Common myeloid progenitor, CD34-positive (primary cell): Measurements from ENCODE around the gene ZNF839.
"Not testable (repeated sequence)": the region's sequence is repeated elsewhere in the genome, so short reads cannot be mapped to it uniquely, and the experiment has no call there.

Source experiments
- CTCF ChIA-PET: fragments of 350-600 bp; sonication (Branson Sonifier 250); formaldehyde crosslinking; loops from one replicate; lab custom pipeline; 2021; ENCODE audit warnings: antibody characterized with exemption; lab: Charles Lee
- POLR2A ChIA-PET: fragments of 350-600 bp; sonication (Branson Sonifier 250); formaldehyde crosslinking; loops from one replicate; lab custom pipeline; 2021; ENCODE audit warnings: antibody characterized with exemption; lab: Charles Lee
- DNase-seq, 3 donors: peaks; one replicate each; pipeline versions ENCODE4 v3.0.0 to v3.0.0-alpha.2; 2013
- H3K27ac ChIP-seq, 2 experiments: 1 replicate in 1 of 2; 2 replicates in 1 of 2; pipeline ENCODE4 v1.7.0; 2013; ENCODE audit warnings: inconsistent platforms in 2 of 2, low read length in 2 of 2, mild to moderate bottlenecking in 2 of 2, low read depth in 1 of 2, moderate library complexity in 1 of 2; ENCODE audit not compliant: severe bottlenecking in 2 of 2, insufficient read depth in 1 of 2, poor library complexity in 1 of 2
- H3K27me3 ChIP-seq, 5 experiments: replicated peaks in 2 of 5; 1 replicate in 3 of 5; 2 replicates in 2 of 5; pipeline versions ENCODE4 v1.6.1 to v1.7.0; 2013; ENCODE audit warnings: low read length in 4 of 5, mild to moderate bottlenecking in 2 of 5, moderate library complexity in 2 of 5, inconsistent platforms in 1 of 5; ENCODE audit not compliant: insufficient read depth in 5 of 5, control insufficient read depth in 4 of 5
- H3K36me3 ChIP-seq, 4 experiments: 1 replicate in 2 of 4; 2 replicates in 2 of 4; pipeline versions ENCODE4 v1.6.1 to v1.7.0; 2013; ENCODE audit warnings: low read length in 3 of 4, control low read depth in 1 of 4, mild to moderate bottlenecking in 1 of 4; ENCODE audit not compliant: control insufficient read depth in 4 of 4, insufficient read depth in 4 of 4
- H3K4me1 ChIP-seq, 4 experiments: 1 replicate in 3 of 4; 2 replicates in 1 of 4; pipeline versions ENCODE4 v1.6.1 to v1.7.1; 2013; ENCODE audit warnings: low read length in 3 of 4, mild to moderate bottlenecking in 3 of 4, control low read depth in 1 of 4, inconsistent platforms in 1 of 4, moderate library complexity in 1 of 4; ENCODE audit not compliant: control insufficient read depth in 4 of 4, insufficient read depth in 4 of 4; ENCODE audit errors: control extremely low read depth in 1 of 4
- H3K4me3 ChIP-seq, 7 experiments: 1 replicate in 4 of 7; 2 replicates in 3 of 7; pipeline versions ENCODE4 v1.5.1 to v1.7.0; 2013; ENCODE audit warnings: mild to moderate bottlenecking in 7 of 7, low read length in 6 of 7, moderate library complexity in 6 of 7, inconsistent platforms in 2 of 7, low read depth in 2 of 7, control low read depth in 1 of 7; ENCODE audit not compliant: insufficient read depth in 4 of 7, control insufficient read depth in 1 of 7; ENCODE audit errors: extremely low read depth in 1 of 7
- H3K9me3 ChIP-seq, 5 experiments: 1 replicate in 4 of 5; 2 replicates in 1 of 5; pipeline versions ENCODE4 v1.6.1 to v1.7.1; 2013; ENCODE audit warnings: low read length in 4 of 5, mild to moderate bottlenecking in 2 of 5, inconsistent platforms in 1 of 5, low read depth in 1 of 5, moderate library complexity in 1 of 5; ENCODE audit not compliant: control insufficient read depth in 4 of 5, insufficient read depth in 2 of 5; ENCODE audit errors: control extremely low read depth in 1 of 5
- WGBS: methylation state at CpG from one replicate; pipeline ENCODE4 v1.1.5; 2013; ENCODE audit not compliant: insufficient coverage; 5-methylcytosine and 5-hydroxymethylcytosine counted together

Gene ZNF839

DNA sequence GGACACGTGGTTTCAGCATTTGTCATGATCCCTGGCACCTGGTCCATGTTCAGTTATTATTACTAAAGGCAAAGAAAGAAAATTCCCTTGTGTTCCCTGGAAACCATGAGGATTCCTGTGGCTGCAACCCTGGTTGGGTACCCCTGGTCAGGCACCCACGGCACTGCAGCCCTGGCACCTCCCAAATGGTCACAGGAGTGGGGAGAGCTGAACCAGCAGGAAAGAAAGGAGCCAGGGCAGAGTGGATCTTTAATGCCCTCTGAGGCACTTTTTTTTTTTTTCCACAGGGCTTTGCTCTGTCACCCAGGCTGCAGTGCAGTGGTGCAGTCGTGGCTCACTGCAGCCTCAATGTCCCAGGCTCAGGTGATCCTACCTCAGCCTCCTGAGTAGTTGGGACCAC is 25.7 kb downstream of the ZNF839 start:
- Histone ChIP-seq H3K27me3 (no peaks in the 10 kb centered on the region), H3K27ac (no peak overlapping the region), H3K9me3 (no peaks in the 10 kb centered on the region), H3K4me3 (no peak overlapping the region), H3K36me3 (peaks cover 2 to 80% (median 56%) of the 10 kb centered on the region in 4 experiments), H3K4me1 (no peaks in the 10 kb centered on the region)
- CTCF ChIA-PET: no interaction called here
- POLR2A ChIA-PET: no interaction called here
- DNase-seq: no peak
- WGBS: 70% methylated on average over 2 of the region's 3 CpGs

DNA sequence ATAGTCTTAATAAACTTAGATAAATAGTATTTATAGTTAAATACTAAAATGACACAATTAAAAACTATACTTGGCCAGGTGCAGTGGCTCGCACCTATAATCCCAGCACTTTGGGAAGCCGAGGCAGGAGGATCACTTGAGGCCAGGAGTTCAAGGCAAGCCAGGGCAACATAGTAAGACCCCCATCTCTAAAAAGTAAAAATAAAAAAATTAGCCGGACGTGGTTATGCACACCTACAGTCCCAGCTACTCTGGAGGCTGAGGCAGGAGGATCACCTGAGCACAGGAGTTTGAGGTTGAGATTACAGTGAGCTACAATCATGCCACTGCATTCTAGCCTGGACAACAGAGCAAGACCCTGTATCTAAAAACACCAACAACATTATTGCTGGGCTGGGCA is 27.1 kb downstream of the ZNF839 start:
- POLR2A ChIA-PET: no interaction called here
- H3K36me3 ChIP-seq: peaks cover 2 to 75% (median 52%) of the 10 kb centered on the region in 4 experiments

DNA sequence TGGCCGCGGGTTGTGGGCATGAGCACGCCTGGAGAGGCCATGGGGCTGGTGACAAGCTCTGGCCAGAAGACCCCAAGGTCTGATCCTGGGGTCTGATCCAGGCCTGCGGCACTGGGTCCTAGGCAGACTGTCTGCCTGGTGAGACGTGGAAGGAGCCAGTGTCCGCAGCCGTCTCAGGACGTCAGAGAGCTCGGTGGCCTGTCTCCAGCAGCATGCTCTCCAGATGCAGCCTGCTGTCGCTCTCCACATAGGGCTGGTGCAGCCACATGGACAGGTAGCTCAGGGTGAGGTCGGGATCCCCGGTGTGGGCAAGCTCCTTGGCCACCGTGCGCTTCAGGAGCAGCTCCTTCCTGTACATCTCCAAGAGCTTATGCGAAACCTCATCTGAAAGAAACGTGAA is 28.8 kb downstream of the ZNF839 start:
- no peak overlapping the region for H3K27ac ChIP-seq
- H3K4me3 ChIP-seq: no peak overlapping the region
- DNase-seq: no peak
- WGBS: 97% methylated on average over 15 of the region's 16 CpGs
- no peaks in the 10 kb centered on the region for H3K27me3 ChIP-seq
- no peaks in the 10 kb centered on the region for H3K9me3 ChIP-seq
- CTCF ChIA-PET: interaction anchor here (1.1 to 1.3 kb wide), 2 partner anchors 14 to 20 kb away, joined by 3 to 4 read pairs; partner anchors contain the start of genes CINP and TECPR2
- POLR2A ChIA-PET: interaction anchor here (0.6 kb wide), 1 partner anchor 9 kb away, joined by 4 read pairs; no protein-coding TSS in a partner anchor
- no peaks in the 10 kb centered on the region for H3K4me1 ChIP-seq
- peaks cover 3 to 72% (median 55%) of the 10 kb centered on the region in 4 experiments for H3K36me3 ChIP-seq

More for the DNA sequence above, 27.1 kb downstream of the ZNF839 start:
- Histone ChIP-seq H3K27me3 (no peaks in the 10 kb centered on the region), H3K27ac (no peak overlapping the region), H3K4me1 (no peaks in the 10 kb centered on the region), H3K9me3 (no peaks in the 10 kb centered on the region), H3K4me3 (no peak overlapping the region)
- CTCF ChIA-PET: interaction anchor here (0.7 kb wide), 1 partner anchor 11 kb away, joined by 3 read pairs; no protein-coding TSS in a partner anchor
- no peak for DNase-seq
- 100% methylated on average over 4 of the region's 4 CpGs for WGBS

DNA sequence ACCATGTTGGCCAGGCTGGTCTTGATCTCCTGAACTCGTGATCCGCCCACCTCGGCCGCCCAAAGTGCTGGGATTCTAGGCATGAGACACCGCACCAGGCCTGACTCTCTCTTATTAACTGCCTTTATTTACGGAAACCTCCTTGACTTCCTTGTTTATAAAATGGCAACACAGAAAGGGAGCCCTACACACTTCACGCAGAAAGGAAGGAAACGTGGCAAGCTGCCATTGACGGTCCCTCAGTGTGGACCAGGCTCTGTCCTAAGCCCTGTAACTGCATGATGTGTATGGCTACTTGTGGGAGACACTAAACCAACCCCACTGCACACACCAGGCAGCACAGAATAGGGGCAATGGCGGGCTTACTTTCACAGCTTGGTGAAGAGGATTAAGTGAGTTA is 31.5 kb downstream of the ZNF839 start:
- no peak overlapping the region for H3K4me3 ChIP-seq
- ChIA-PET CTCF (interaction anchor here (1.2 to 1.6 kb wide), 3 partner anchors 9 to 87 kb away, joined by 3 to 4 read pairs (median 3); no protein-coding TSS in a partner anchor), POLR2A (no interaction called here)
- no peaks in the 10 kb centered on the region for H3K27me3 ChIP-seq
- DNase-seq: no peak
- no peaks in the 10 kb centered on the region for H3K9me3 ChIP-seq
- WGBS: 92% methylated on average over 6 of the region's 10 CpGs
- no peak overlapping the region for H3K27ac ChIP-seq
- no peaks in the 10 kb centered on the region for H3K4me1 ChIP-seq
- peaks cover 3 to 75% (median 54%) of the 10 kb centered on the region in 4 experiments for H3K36me3 ChIP-seq

DNA sequence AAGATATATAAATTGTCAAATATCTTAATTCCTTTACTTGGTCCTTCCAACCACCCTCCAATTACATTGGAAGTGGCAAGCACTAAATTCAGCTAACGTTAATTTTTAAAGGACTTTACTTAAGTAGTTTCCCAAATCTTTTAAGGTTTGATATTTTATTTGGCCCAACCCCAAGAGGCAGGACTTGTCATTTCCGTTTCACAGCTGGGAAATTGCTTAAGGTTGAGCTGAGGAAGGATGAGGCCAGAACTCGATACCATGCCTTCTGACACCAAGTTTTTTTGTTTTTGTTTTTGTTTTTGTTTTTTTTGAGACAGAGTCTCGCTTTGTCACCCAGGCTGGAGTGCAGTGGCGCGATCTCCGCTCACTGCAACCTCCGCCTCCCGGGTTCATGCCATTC is 32.0 kb downstream of the ZNF839 start:
- not testable (repeated sequence) for H3K27me3 ChIP-seq, H3K4me1 ChIP-seq, H3K9me3 ChIP-seq, H3K27ac ChIP-seq, DNase-seq, H3K4me3 ChIP-seq
- ChIA-PET POLR2A (interaction anchor here (0.8 kb wide), 1 partner anchor 10 kb away, joined by 3 read pairs; no protein-coding TSS in a partner anchor), CTCF (interaction anchor here (1.2 kb wide), 1 partner anchor 86 kb away, joined by 4 read pairs; no protein-coding TSS in a partner anchor)
- peaks cover 3 to 75% (median 56%) of the 10 kb centered on the region in 4 experiments for H3K36me3 ChIP-seq
- 100% methylated on average over 3 of the region's 9 CpGs for WGBS

DNA sequence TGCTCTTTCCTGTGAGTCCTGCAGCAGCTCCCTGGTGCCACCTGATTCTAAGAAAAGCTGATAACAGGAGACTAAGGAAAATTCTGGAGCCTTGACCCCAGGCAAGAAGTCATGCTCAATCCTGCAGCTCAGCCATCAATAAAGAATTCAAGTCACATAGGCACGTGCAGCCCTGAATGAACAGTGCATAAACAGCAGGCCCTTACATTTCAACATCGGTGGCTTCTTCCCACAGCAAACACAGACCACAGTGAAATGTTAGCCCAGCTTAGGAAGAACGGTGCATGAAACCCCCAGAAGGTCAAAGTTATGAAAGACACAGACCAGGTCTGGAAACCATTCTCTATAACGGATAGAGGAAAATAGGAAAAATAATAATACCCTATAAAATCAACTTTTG is 32.7 kb downstream of the ZNF839 start:
- no peaks in the 10 kb centered on the region for H3K9me3 ChIP-seq
- H3K4me1 ChIP-seq: no peaks in the 10 kb centered on the region
- no peaks in the 10 kb centered on the region for H3K27me3 ChIP-seq
- ChIA-PET CTCF (interaction anchor here (1.2 kb wide), 1 partner anchor 86 kb away, joined by 4 read pairs; no protein-coding TSS in a partner anchor), POLR2A (interaction anchor here (0.8 to 1.0 kb wide), 2 partner anchors 10 to 19 kb away, joined by 3 read pairs; no protein-coding TSS in a partner anchor)
- DNase-seq: no peak
- 83% methylated on average over 1 of the region's 4 CpGs for WGBS
- H3K4me3 ChIP-seq: no peak overlapping the region
- no peak overlapping the region for H3K27ac ChIP-seq
- H3K36me3 ChIP-seq: peaks cover 3 to 71% (median 54%) of the 10 kb centered on the region in 4 experiments

DNA sequence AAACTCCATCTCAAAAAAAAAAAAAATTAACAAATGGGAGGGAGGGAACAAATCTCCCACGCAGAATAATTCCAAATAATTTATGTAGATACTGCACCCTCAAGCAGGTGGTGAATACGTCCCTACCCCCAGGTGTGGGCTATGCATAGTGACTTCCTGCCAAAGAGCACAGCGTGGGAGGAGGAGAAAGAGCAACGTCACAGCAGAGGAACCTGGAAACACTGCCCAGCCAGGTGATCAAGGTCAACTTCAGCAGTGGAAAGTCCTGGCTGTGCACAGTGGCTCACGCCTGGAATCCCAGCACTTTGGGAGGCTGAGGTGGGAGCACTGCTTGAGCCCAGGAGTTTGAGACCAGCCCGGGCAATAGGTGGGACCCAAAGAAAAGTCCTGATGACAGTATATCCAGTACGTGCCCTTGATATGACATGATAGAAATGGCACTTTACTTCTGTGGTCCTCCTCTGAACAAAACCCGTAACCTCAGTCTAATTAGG is 33.6 kb downstream of the ZNF839 start:
- 97% methylated on average over 7 of the region's 8 CpGs for WGBS
- ChIA-PET POLR2A (interaction anchor here (1.0 kb wide), 1 partner anchor 20 kb away, joined by 3 read pairs; no protein-coding TSS in a partner anchor), CTCF (no interaction called here)
- Histone ChIP-seq H3K9me3 (no peaks in the 10 kb centered on the region), H3K4me1 (no peaks in the 10 kb centered on the region), H3K36me3 (peaks cover 6 to 71% (median 49%) of the 10 kb centered on the region in 4 experiments), H3K4me3 (no peak overlapping the region), H3K27me3 (no peaks in the 10 kb centered on the region), H3K27ac (no peak overlapping the region)
- no peak for DNase-seq
